H1 (cell line): ENCODE measurements around the gene FARS2. TPM values are rescaled to one million over a fixed set of nuclear protein-coding genes. Genes with fewer than 3 reads are reported as not detected.
A peak's percentile ranks its signal among the peaks of the same experiment; 100 is the strongest.

ENCODE experiments used
- CTCF ChIA-PET: fragments of 300-600 bp; sonication (Branson Sonifier 250); formaldehyde crosslinking; loops from one replicate; lab custom pipeline; 2021; ENCODE audit not compliant: partially characterized antibody; lab: Charles Lee
- POLR2A ChIA-PET: fragments of 300-600 bp; sonication (Branson Sonifier 250); formaldehyde crosslinking; loops from one replicate; lab custom pipeline; 2021; ENCODE audit warnings: inconsistent platforms; ENCODE audit not compliant: partially characterized antibody; lab: Charles Lee
- DNase-seq, 2 experiments: peaks; one replicate each; pipeline versions ENCODE4 v3.0.0 to v3.0.0-alpha.2; 2010 to 2022; ENCODE audit warnings: low spot score in 2 of 2, low read depth in 1 of 2, mixed read lengths in 1 of 2
- FAIRE-seq: peaks from 2 replicates; lab custom pipeline; 2011; peaks lifted over from hg19 to GRCh38; lab: Jason Lieb, UNC
- H2AFZ ChIP-seq: 2 replicates; pipeline ENCODE4 v1.8.1; 2012; ENCODE audit warnings: low read length, inconsistent platforms
- H2AK5ac ChIP-seq: 2 replicates; pipeline ENCODE4 v1.6.1; 2013; ENCODE audit warnings: low read depth, low read length
- H2BK120ac ChIP-seq: replicated peaks from 2 replicates; pipeline ENCODE3; 2013; ENCODE audit warnings: low read depth, low read length, inconsistent platforms
- H2BK12ac ChIP-seq: 2 replicates; pipeline ENCODE4 v1.6.1; 2013; ENCODE audit warnings: low read depth, low read length
- H2BK15ac ChIP-seq: 2 replicates; pipeline ENCODE4 v1.6.1; 2013; ENCODE audit warnings: low read length
- H2BK20ac ChIP-seq: 2 replicates; pipeline ENCODE4 v1.6.1; 2013; ENCODE audit warnings: low read length
- H2BK5ac ChIP-seq: 2 replicates; pipeline ENCODE4 v1.6.1; 2013; ENCODE audit warnings: low read depth, low read length
- H3K14ac ChIP-seq: 2 replicates; pipeline ENCODE4 v1.6.1; 2013; ENCODE audit warnings: inconsistent platforms; ENCODE audit not compliant: insufficient read length
- H3K18ac ChIP-seq: 2 replicates; pipeline ENCODE4 v1.6.1; 2013; ENCODE audit warnings: low read length; ENCODE audit errors: extremely low read depth
- H3K23ac ChIP-seq: 2 replicates; pipeline ENCODE4 v1.6.1; 2013; ENCODE audit warnings: inconsistent platforms; ENCODE audit not compliant: insufficient read length
- H3K23me2 ChIP-seq: 2 replicates; pipeline ENCODE4 v1.6.1; 2013; ENCODE audit warnings: low read depth, low read length
- H3K27ac ChIP-seq: 2 replicates; pipeline ENCODE4 v1.6.1; 2011; ENCODE audit warnings: low read depth, low read length, inconsistent platforms
- H3K27me3 ChIP-seq, 4 experiments: replicated peaks in 1 of 4; 1 replicate in 1 of 4; 2 replicates in 3 of 4; pipeline versions ENCODE4 v1.6.1 to v1.8.1; 2011 to 2013; ENCODE audit warnings: low read length in 3 of 4, mild to moderate bottlenecking in 3 of 4, inconsistent platforms in 2 of 4, mixed read lengths in 2 of 4, moderate library complexity in 1 of 4; ENCODE audit not compliant: control insufficient read depth in 3 of 4, insufficient read depth in 3 of 4; ENCODE audit errors: extremely low read depth in 1 of 4
- H3K36me3 ChIP-seq, 4 experiments: 2 replicates each; pipeline versions ENCODE4 v1.6.1 to v1.8.1; 2011 to 2013; ENCODE audit warnings: mild to moderate bottlenecking in 4 of 4, low read length in 3 of 4, moderate library complexity in 2 of 4, control low read depth in 1 of 4, inconsistent platforms in 1 of 4; ENCODE audit not compliant: insufficient read depth in 4 of 4, control insufficient read depth in 2 of 4
- H3K4ac ChIP-seq: replicated peaks from 2 replicates; pipeline ENCODE3; 2013; ENCODE audit warnings: low read length, low read depth, mixed read lengths, inconsistent platforms; ENCODE audit not compliant: insufficient read length
- H3K4me1 ChIP-seq, 4 experiments: replicated peaks in 1 of 4; 1 replicate in 1 of 4; 2 replicates in 3 of 4; pipeline versions ENCODE4 v1.6.1 to v1.8.1; 2011 to 2013; ENCODE audit warnings: low read length in 3 of 4, inconsistent platforms in 2 of 4, mixed read lengths in 1 of 4; ENCODE audit not compliant: insufficient read depth in 4 of 4, control insufficient read depth in 3 of 4
- H3K4me2 ChIP-seq, 2 experiments: 2 replicates each; pipeline versions ENCODE4 v1.6.1 to v1.8.1; 2011 to 2013; ENCODE audit warnings: low read depth in 2 of 2, low read length in 2 of 2, control low read depth in 1 of 2, inconsistent platforms in 1 of 2, mild to moderate bottlenecking in 1 of 2; ENCODE audit not compliant: insufficient read depth in 1 of 2
- H3K4me3 ChIP-seq, 4 experiments: fragments of 200-600, 300-600 bp in 1 of 4; sonication (generic), shearing (Covaris generic), sonication (Bioruptor Twin) in 1 of 4; 2 replicates each; pipeline versions ENCODE4 v1.5.1 to v1.8.1; 2011 to 2016; ENCODE audit warnings: low read length in 4 of 4, low read depth in 3 of 4, control low read depth in 2 of 4, inconsistent platforms in 2 of 4, mild to moderate bottlenecking in 2 of 4, mixed read lengths in 1 of 4, moderate library complexity in 1 of 4; ENCODE audit not compliant: insufficient read depth in 2 of 4; ENCODE audit errors: extremely low read depth in 1 of 4
- H3K56ac ChIP-seq: replicated peaks from 2 replicates; pipeline ENCODE3; 2013; ENCODE audit warnings: low read depth, mild to moderate bottlenecking, mixed read lengths, low read length, inconsistent platforms; ENCODE audit not compliant: insufficient read length
- H3K79me1 ChIP-seq: 2 replicates; pipeline ENCODE4 v1.6.1; 2013; ENCODE audit warnings: low read depth, low read length, control low read depth
- H3K79me2 ChIP-seq, 2 experiments: 2 replicates each; pipeline versions ENCODE4 v1.6.1 to v1.8.1; 2012 to 2013; ENCODE audit warnings: low read length in 2 of 2, mild to moderate bottlenecking in 2 of 2, inconsistent platforms in 1 of 2; ENCODE audit not compliant: insufficient read depth in 2 of 2, control insufficient read depth in 1 of 2
- H3K9ac ChIP-seq, 4 experiments: replicated peaks in 1 of 4; 1 replicate in 1 of 4; 2 replicates in 3 of 4; pipeline versions ENCODE4 v1.6.1 to v1.8.1; 2011 to 2013; ENCODE audit warnings: low read depth in 3 of 4, low read length in 3 of 4, control low read depth in 2 of 4, mild to moderate bottlenecking in 2 of 4, moderate library complexity in 2 of 4, inconsistent platforms in 1 of 4; ENCODE audit errors: extremely low read depth in 1 of 4
- H3K9me3 ChIP-seq, 2 experiments: 2 replicates each; pipeline versions ENCODE4 v1.6.1 to v1.8.1; 2012 to 2013; ENCODE audit warnings: mild to moderate bottlenecking in 2 of 2, moderate library complexity in 2 of 2, control low read depth in 1 of 2, inconsistent platforms in 1 of 2, low read depth in 1 of 2, low read length in 1 of 2, mixed read lengths in 1 of 2; ENCODE audit not compliant: insufficient read depth in 2 of 2
- H4K20me1 ChIP-seq, 2 experiments: replicated peaks in 1 of 2; 2 replicates each; pipeline versions ENCODE3 to v1.8.1; 2011 to 2013; ENCODE audit warnings: inconsistent platforms in 2 of 2, low read length in 2 of 2, mild to moderate bottlenecking in 1 of 2; ENCODE audit not compliant: insufficient read depth in 2 of 2, control insufficient read depth in 1 of 2
- H4K5ac ChIP-seq: 2 replicates; pipeline ENCODE4 v1.6.1; 2013; ENCODE audit warnings: low read length, low read depth, mixed read lengths, inconsistent platforms; ENCODE audit not compliant: insufficient read length
- H4K8ac ChIP-seq: 2 replicates; pipeline ENCODE4 v1.8.0; 2013; ENCODE audit warnings: mild to moderate bottlenecking, moderate library complexity, low read length, inconsistent platforms; ENCODE audit not compliant: insufficient read depth; ENCODE audit errors: extremely low read depth
- H4K91ac ChIP-seq: replicated peaks from 2 replicates; pipeline ENCODE3; 2013; ENCODE audit warnings: low read length, mixed read lengths, inconsistent platforms; ENCODE audit not compliant: insufficient read length
- CHD1 ChIP-seq: IDR thresholded peaks from 2 replicates; pipeline ENCODE4 v1.6.1; 2012; ENCODE audit warnings: low read depth, low read length, improper control_type of control experiment
- CHD2 ChIP-seq: IDR thresholded peaks from 2 replicates; pipeline ENCODE4 v1.6.1; 2012; ENCODE audit warnings: low read length, improper control_type of control experiment
- CREB1 ChIP-seq: IDR thresholded peaks from 2 replicates; pipeline ENCODE4 v1.6.1; 2012; ENCODE audit warnings: inconsistent platforms
- FOSL1 ChIP-seq: IDR thresholded peaks from 2 replicates; pipeline ENCODE4 v1.6.1; 2011; ENCODE audit warnings: mild to moderate bottlenecking, low read depth, low read length, moderate library complexity; ENCODE audit not compliant: insufficient read depth
- GTF2F1 ChIP-seq: IDR thresholded peaks from 2 replicates; pipeline ENCODE4 v1.6.1; 2012; ENCODE audit warnings: low read depth, low read length, improper control_type of control experiment, borderline replicate concordance
- JUN ChIP-seq: IDR thresholded peaks from 2 replicates; pipeline ENCODE4 v1.6.1; 2011; ENCODE audit warnings: low read depth, mild to moderate bottlenecking, improper control_type of control experiment, low read length
- KDM1A ChIP-seq: fragments of 200-600, 300-600 bp; sonication (generic); IDR thresholded peaks from 2 replicates; pipeline ENCODE4 v1.7.1; 2016; ENCODE audit warnings: mild to moderate bottlenecking, low read length, borderline replicate concordance
- POU5F1 ChIP-seq: IDR thresholded peaks from 2 replicates; pipeline ENCODE4 v1.6.1; 2011; ENCODE audit warnings: low read depth, mild to moderate bottlenecking, low read length, moderate library complexity
- SP2 ChIP-seq: IDR thresholded peaks from 2 replicates; pipeline ENCODE4 v1.6.1; 2012; ENCODE audit warnings: mild to moderate bottlenecking, low read length, inconsistent platforms
- SP4 ChIP-seq: IDR thresholded peaks from 2 replicates; pipeline ENCODE4 v1.6.1; 2012; ENCODE audit warnings: low read length, inconsistent platforms
- SRF ChIP-seq: IDR thresholded peaks from 2 replicates; pipeline ENCODE4 v1.6.1; 2011; ENCODE audit warnings: mild to moderate bottlenecking, low read depth, low read length, moderate library complexity
- TCF12 ChIP-seq: IDR thresholded peaks from 2 replicates; pipeline ENCODE4 v1.6.1; 2011; ENCODE audit warnings: low read depth, mild to moderate bottlenecking, low read length
- TEAD4 ChIP-seq: IDR thresholded peaks from 2 replicates; pipeline ENCODE4 v1.6.1; 2012; ENCODE audit warnings: low read depth, low read length, inconsistent platforms, mixed read lengths
- YY1 ChIP-seq: IDR thresholded peaks from 2 replicates; pipeline ENCODE4 v1.6.1; 2011; ENCODE audit warnings: low read depth, mild to moderate bottlenecking, low read length
- WGBS, 2 experiments: shearing (Covaris generic) in 1 of 2; methylation state at CpG; one replicate each; pipeline versions ENCODE4 v1.1.6 to v1.1.7; 2013 to 2015; ENCODE audit warnings: low lambda C conversion rate in 2 of 2, mixed read lengths in 2 of 2, inconsistent platforms in 1 of 2, low coverage in 1 of 2, missing lambda C conversion rate in 1 of 2; ENCODE audit not compliant: insufficient replicate concordance in 2 of 2, insufficient coverage in 1 of 2, insufficient read length in 1 of 2; ENCODE audit errors: extremely low coverage in 1 of 2, missing lambda C conversion rate in 1 of 2; 5-methylcytosine and 5-hydroxymethylcytosine counted together
- polyA plus RNA-seq, 7 experiments: library from polyadenylated mRNA; depleted of rRNA in 3 of 7; stranded (reverse) in 5 of 7; unstranded in 2 of 7; fragments of >200 nt in 5 of 7; fragments of 200-250 nt in 2 of 7; gene quantifications; 1 replicate in 5 of 7; 2 replicates in 1 of 7; 4 replicates in 1 of 7; pipeline versions ENCODE4 v1.2.1 to v1.2.3, GENCODE V29; 2011 to 2013; ENCODE audit warnings: missing spikeins in 2 of 7, mixed read lengths in 2 of 7
- total RNA-seq: library from RNA; stranded (reverse); fragmentation: NEBNext Ultra II Directional; extraction: Animal tissue kit (Norgen Biotek cat#: 25700); gene quantifications from 2 replicates; pipeline ENCODE4 v1.2.1, GENCODE V29; 2021

Gene FARS2
- total and polyA plus RNA-seq, 2 of the 8 experiments (the other 6 are each of a cell fraction or from before 2014, with no cell fraction given), result 11.7 to 14.4 TPM

GRCh38 chr6:5730585-5731263 is 469.4 kb downstream of the FARS2 start:
- no peaks in the 10 kb centered on the region for H3K79me1 ChIP-seq
- no peak overlapping the region for H3K14ac ChIP-seq
- H2BK12ac ChIP-seq, result peak overlapping the region; percentile 75; the same call in 1 of the 2 replicates
- no peak overlapping the region for H2BK15ac ChIP-seq
- H3K56ac ChIP-seq, result no peak overlapping the region
- no peak overlapping the region for H3K27ac ChIP-seq
- H3K23me2 ChIP-seq, result no peaks in the 10 kb centered on the region
- no peak overlapping the region for H4K91ac ChIP-seq
- no peak overlapping the region for H3K23ac ChIP-seq
- no peak overlapping the region for H4K5ac ChIP-seq
- H3K79me2 ChIP-seq, result no peaks in the 10 kb centered on the region
- DNase-seq (no peak), FAIRE-seq (no peak)
- H2BK5ac ChIP-seq, result no peak overlapping the region
- POLR2A ChIA-PET, result no interaction called here
- TF ChIP-seq TEAD4 (no peak), CREB1 (no peak), JUN (no peak), YY1 (no peak), KDM1A (no peak), CHD1 (no peak), CHD2 (no peak), GTF2F1 (no peak), SP4 (no peak), SRF (no peak), SP2 (no peak), POU5F1 (no peak), TCF12 (no peak), FOSL1 (no peak)
- CTCF ChIA-PET, result interaction anchor here (0.7 to 1.9 kb wide), 3 partner anchors 13 to 227 kb away, joined by 3 to 5 read pairs (median 4); no protein-coding TSS in a partner anchor
- no peak overlapping the region for H3K18ac ChIP-seq
- H3K4ac ChIP-seq, result no peak overlapping the region
- H3K9ac ChIP-seq, result no peak overlapping the region
- WGBS, 2 experiments, result 87% methylated on average over 8 of the region's 8 CpGs; no CpG with 5 or more reads in 1 of the 2 experiments
- no peak overlapping the region for H2AFZ ChIP-seq
- no peak overlapping the region for H2BK20ac ChIP-seq
- H3K9me3 ChIP-seq, result no peaks in the 10 kb centered on the region
- H3K4me1 ChIP-seq, result peaks cover 0 to 2% (median 0%) of the 10 kb centered on the region in 4 experiments; a peak in 1 of 7 replicates
- H3K27me3 ChIP-seq, result no peaks in the 10 kb centered on the region; a peak in 1 of 7 replicates
- H3K4me2 ChIP-seq, result no peak overlapping the region
- H3K4me3 ChIP-seq, result no peak overlapping the region
- H2BK120ac ChIP-seq, result no peak overlapping the region
- H4K8ac ChIP-seq, result no peak overlapping the region
- no peaks in the 10 kb centered on the region for H4K20me1 ChIP-seq
- H2AK5ac ChIP-seq, result no peak overlapping the region
- H3K36me3 ChIP-seq, result no peaks in the 10 kb centered on the region
